NCI-H2107 (cell line): ENCODE data around the gene FDPS.
"Not testable (repeated sequence)": the region's sequence is repeated elsewhere in the genome, so short reads cannot be mapped to it uniquely, and the experiment has no call there.

Experiments used
- DNase-seq: peaks from one replicate; lab custom pipeline; 2025; lab: John Stamatoyannopoulos, UW

FDPS gene

GRCh38 chr1:155285631-155286044 is 23.0 kb upstream of the FDPS start:
- DNase-seq: no peak

DNA sequence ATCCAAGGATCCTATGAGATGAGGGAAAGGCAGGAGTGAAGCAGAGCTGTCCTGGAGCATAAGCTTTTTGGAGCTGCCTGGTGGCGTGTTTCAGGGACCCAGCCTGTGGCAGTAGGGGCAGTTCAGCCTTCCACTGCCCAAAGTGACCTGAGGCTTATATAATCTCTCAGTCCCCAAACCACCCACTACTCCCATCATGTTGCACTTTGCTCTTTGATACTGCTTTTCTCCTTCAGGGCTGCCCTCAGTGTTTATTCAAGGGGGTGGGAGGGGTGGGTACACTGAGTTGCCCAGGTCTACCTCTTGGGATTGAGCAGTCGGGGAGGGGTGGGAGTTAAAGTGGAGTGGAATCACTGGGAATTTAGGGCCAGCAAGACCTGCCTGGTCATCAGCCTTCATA is 22.1 kb upstream of the FDPS start:
- DNase-seq: no peak

GRCh38 chr1:155287987-155288543 is 20.6 kb upstream of the FDPS start:
- no peak for DNase-seq

DNA sequence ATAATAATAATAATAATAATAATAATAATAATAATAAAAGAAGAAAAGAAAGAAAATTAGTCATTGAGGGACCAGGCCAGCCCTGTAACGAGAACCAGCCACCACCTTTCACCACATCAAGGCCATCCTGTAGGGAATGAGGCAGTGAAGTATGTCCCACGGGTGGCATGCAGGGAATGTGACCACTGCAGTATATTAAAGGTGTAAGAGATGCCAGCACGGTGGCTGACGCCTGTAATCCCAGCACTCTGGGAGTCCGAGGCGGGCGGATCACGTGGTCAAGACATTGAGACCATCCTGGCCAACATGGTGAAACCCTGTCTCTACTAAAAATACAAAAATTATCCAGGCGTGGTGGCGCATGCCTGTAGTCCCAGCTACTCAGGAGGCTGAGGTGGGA is 17.7 kb upstream of the FDPS start:
- not testable (repeated sequence) for DNase-seq

DNA sequence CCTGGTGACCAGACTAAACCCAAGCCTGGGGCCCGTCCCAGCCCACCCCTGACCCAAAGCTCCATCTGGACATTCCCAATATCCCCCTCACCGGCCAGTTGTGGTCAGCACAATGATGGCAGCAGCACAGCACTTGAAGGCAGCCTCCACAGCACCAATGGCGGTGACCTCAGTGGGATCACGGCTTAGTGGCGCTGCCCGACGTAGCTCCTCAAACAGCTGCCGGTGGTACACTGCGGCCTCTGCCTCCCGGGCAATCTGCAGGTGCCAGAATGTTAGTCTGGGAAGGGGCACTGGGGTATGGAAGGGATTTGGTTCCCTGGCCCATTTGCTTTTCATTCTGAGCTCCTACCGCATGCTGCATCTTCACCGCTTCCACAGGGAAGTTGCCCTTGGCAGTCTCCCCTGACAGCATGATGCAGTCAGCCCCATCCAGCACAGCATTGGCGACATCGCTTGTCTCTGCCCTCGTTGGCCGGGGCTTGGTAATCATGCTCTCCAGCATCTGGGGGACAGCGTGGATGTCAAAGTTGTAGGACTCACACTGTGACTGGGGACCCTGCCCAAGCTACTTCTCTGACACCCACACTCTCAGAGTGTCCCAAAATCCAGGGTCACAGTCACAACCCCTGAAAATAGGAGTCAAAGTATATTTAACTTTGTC is 15.4 kb upstream of the FDPS start:
- DNase-seq: no peak

DNA sequence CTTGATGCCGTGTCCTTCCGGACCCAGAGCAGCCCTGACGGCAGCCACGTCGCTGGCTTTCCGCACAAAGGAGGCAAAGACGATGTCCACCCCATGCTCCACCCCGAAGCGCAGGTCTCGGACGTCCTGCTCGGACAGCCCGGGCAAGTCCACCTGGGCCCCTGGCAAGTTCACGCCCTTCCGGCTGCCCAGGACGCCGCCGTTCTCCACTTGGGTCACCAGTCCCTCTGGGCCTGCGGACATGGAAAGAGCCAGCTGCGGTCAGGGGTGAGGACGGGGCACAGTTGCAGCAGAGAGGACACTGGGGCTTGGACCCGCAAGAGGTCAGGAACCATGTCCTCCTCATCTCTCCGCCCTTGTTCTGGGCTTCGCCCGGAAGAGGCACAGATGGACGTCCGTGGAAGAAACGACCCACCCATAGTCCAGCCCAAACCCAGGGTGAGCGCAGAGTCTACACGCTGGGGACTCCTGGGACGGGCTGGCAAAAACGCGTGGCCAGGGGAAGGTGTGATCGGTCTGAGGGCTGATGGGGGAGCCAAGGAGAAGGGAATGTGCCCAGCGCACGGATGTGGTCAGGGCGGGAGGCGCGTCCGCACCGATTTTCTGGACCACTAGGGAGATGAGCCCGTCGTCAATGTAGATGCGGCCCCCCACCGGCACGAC is 14.0 kb upstream of the FDPS start:
- DNase-seq: no peak

GRCh38 chr1:155295183-155295941 is 13.3 kb upstream of the FDPS start:
- DNase-seq: no peak

GRCh38 chr1:155295942-155296267 is 12.8 kb upstream of the FDPS start:
- DNase-seq: no peak

- no peak for DNase-seq
Observed at GRCh38 chr1:155296661-155297060, 12.0 kb upstream of the FDPS start.

GRCh38 chr1:155297384-155297783 is 11.3 kb upstream of the FDPS start:
- DNase-seq: no peak

- no peak for DNase-seq
Observed at GRCh38 chr1:155300024-155300423, 8.6 kb upstream of the FDPS start.

DNA sequence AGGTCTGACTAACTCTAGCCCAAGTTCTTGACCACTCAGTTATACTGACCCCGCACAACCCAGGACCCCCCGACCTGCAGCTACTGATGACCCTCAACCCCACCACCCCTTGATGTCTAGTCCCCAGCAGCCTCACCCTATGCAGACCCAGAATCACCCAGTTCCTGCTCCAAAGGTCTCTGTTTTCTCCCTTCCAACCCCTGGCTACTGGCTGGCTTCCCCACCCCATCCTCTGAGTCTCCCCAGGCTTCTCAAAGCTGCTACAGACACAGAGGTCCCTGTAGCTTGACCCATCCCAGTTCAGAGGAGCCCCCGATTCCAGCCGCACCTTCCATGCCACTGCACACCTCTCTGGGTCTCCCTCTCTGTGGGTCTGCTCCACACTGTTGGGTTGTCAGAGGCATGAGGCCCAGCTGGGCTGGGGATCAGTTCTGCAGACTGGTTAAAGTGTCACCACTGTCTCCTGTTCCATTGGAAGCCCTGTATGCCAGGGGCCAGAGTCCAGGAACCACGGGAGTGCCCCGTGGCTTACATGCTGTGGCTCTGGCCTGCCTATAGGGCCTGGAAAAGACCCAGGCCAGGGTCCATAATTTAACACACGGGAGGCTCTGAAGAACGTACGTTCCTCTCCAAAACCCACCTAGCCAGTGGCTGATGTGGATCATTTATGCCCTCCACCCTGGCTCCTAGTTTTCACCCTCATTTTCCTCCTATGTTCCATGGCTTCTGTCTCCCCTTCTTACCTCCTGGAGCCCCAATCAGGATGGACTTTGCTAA is 7.9 kb upstream of the FDPS start:
- DNase-seq: no peak

- no peak for DNase-seq
Observed at GRCh38 chr1:155301342-155301841, 7.3 kb upstream of the FDPS start, which contains the start of gene PKLR. TSS of gene PKLR (minus strand) at chr1:155301438. CDS start at chr1:155301395, 43 bp downstream.

DNA sequence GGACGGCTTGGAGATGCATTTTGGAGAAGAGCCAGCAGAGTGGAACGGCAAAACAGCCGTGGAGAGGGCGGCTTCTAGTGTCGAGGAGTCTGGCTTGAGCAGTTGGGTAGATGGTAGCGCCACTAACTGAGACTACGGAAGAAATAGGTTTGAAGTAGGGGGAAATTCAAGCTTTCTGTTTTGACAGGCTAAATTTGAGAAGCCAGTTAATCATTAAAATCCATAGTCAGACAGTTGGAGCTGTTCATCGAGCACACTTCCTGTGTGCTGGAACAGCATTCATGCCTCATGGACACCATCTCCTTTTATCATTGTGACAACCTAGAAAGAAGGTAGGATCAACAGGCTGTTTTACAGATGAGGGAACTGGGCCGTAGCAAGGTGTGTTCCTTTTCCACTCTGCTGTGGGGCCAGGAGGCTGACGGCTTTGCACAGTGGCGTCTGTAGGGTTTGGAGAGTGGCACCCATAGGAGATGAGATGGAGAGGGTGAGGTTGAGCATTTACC is 4.1 kb upstream of the FDPS start:
- no peak for DNase-seq

- DNase-seq: no peak
Observed at GRCh38 chr1:155305881-155306391, 2.7 kb upstream of the FDPS start.

DNA sequence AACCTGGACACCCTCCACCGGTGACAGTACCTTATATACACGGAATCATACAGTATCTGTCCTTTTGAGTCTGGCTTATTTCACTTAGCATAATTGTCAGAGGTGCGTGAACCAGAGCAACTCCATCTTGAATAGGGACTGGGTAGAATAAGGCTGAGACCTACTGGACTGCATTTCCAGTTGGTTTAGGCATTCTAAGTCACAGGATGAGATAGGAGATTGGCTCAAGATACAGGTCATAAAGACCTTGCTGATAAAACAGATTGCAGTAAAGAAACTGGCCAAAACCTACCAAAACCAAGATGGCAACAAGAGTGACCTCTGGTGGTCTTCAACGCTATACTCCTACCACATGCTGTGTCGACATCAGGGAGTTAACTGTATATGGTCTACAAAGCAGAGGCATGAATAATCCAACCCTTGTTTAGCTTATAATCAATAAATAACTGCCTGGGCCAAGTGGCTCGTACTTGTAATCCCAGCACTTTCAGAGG is 1.4 kb upstream of the FDPS start:
- DNase-seq: no peak

GRCh38 chr1:155309423-155310021 is 856 bp downstream of the FDPS start:
- no peak for DNase-seq

DNA sequence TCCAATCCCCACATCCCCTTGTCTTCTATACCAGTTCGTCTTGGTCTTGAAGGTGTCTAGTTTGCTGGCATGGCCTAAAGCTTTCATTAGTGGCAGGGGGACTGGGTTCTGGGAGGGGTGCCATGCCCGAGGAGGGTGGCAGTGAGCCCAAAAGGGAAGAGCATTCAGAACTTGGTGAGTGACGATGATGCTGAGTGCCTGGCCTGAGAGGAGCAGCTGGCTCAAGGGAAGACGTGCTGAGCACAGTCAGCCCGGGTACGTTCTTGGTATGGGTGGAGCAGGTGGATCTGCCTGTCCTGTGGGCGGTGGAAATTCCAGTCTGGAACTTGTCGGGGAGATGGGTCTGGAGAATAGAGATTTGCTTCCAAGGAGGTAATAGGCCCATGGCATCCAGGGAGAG is 4.6 kb downstream of the FDPS start:
- DNase-seq: no peak

GRCh38 chr1:155316922-155317321 is 8.3 kb downstream of the FDPS start:
- no peak for DNase-seq

GRCh38 chr1:155318082-155318481 is 9.4 kb downstream of the FDPS start:
- no peak for DNase-seq

GRCh38 chr1:155319536-155319935 is 10.9 kb downstream of the FDPS start:
- no peak for DNase-seq
